NT2/D1 (cell line): Measurements from ENCODE around the gene CRIP3.

Experiments used
- DNase-seq: peaks from one replicate; pipeline ENCODE4 v3.0.0-alpha.2; 2011; ENCODE audit warnings: low read depth, low spot score
- H3K27me3 ChIP-seq: 2 replicates; pipeline ENCODE4 v1.6.0; 2011; ENCODE audit warnings: mild to moderate bottlenecking; ENCODE audit not compliant: insufficient read length, insufficient read depth
- H3K36me3 ChIP-seq: 2 replicates; pipeline ENCODE4 v1.6.1; 2011; ENCODE audit warnings: mild to moderate bottlenecking, low read length, mixed read lengths; ENCODE audit not compliant: insufficient read depth, insufficient read length
- H3K4me1 ChIP-seq: 2 replicates; pipeline ENCODE4 v1.5.1; 2011; ENCODE audit not compliant: insufficient read depth, insufficient read length
- H3K4me3 ChIP-seq: 2 replicates; pipeline ENCODE4 v1.5.1; 2011; ENCODE audit warnings: low read depth; ENCODE audit not compliant: insufficient read length
- H3K9ac ChIP-seq: 2 replicates; pipeline ENCODE4 v1.6.0; 2011; ENCODE audit warnings: low read depth; ENCODE audit not compliant: insufficient read length
- H3K9me3 ChIP-seq: 2 replicates; pipeline ENCODE4 v1.5.1; 2011; ENCODE audit warnings: mild to moderate bottlenecking, low read length; ENCODE audit not compliant: insufficient read depth
- SUZ12 ChIP-seq: IDR thresholded peaks from 2 replicates; pipeline ENCODE4 v1.6.1; 2011; ENCODE audit not compliant: insufficient read length, insufficient read depth; ENCODE audit errors: extremely low read depth
- YY1 ChIP-seq: IDR thresholded peaks from 2 replicates; pipeline ENCODE4 v1.6.1; 2011; ENCODE audit not compliant: insufficient read length, insufficient read depth
- ZNF274 ChIP-seq: IDR thresholded peaks from 2 replicates; pipeline ENCODE4 v1.6.1; 2011; ENCODE audit warnings: mild to moderate bottlenecking, low read depth, low read length

CRIP3 gene

GRCh38 chr6:43338243-43338642, 29.6 kb upstream of the CRIP3 start:
- H3K4me3 ChIP-seq = no peak overlapping the region
- H3K9me3 ChIP-seq = no peaks in the 10 kb centered on the region
- H3K36me3 ChIP-seq = peaks cover 53% of the 10 kb centered on the region
- DNase-seq = no peak
- H3K27me3 ChIP-seq = no peaks in the 10 kb centered on the region
- H3K4me1 ChIP-seq = no peaks in the 10 kb centered on the region
- TF ChIP-seq ZNF274 (no peak), YY1 (no peak), SUZ12 (no peak)
- no peak overlapping the region for H3K9ac ChIP-seq

GRCh38 chr6:43336382-43336781, 27.8 kb upstream of the CRIP3 start:
- TF ChIP-seq YY1 (no peak), SUZ12 (no peak), ZNF274 (no peak)
- Histone ChIP-seq H3K9ac (no peak overlapping the region), H3K4me3 (no peak overlapping the region), H3K27me3 (no peaks in the 10 kb centered on the region), H3K4me1 (no peaks in the 10 kb centered on the region), H3K9me3 (no peaks in the 10 kb centered on the region), H3K36me3 (peaks cover 37% of the 10 kb centered on the region)
- DNase-seq = no peak

- DNase-seq = no peak
- Histone ChIP-seq H3K27me3 (no peaks in the 10 kb centered on the region), H3K9ac (no peak overlapping the region), H3K36me3 (peaks cover 30% of the 10 kb centered on the region), H3K9me3 (no peaks in the 10 kb centered on the region), H3K4me3 (no peak overlapping the region), H3K4me1 (no peaks in the 10 kb centered on the region)
- TF ChIP-seq ZNF274 (no peak), YY1 (no peak), SUZ12 (no peak)
Measured at GRCh38 chr6:43335469-43335868, 26.8 kb upstream of the CRIP3 start.

GRCh38 chr6:43334466-43335095, 26.0 kb upstream of the CRIP3 start:
- Histone ChIP-seq H3K36me3 (peaks cover 21% of the 10 kb centered on the region), H3K27me3 (no peaks in the 10 kb centered on the region), H3K9ac (no peak overlapping the region), H3K9me3 (no peaks in the 10 kb centered on the region), H3K4me3 (no peak overlapping the region), H3K4me1 (no peaks in the 10 kb centered on the region)
- peak; percentile 39 for DNase-seq
- TF ChIP-seq ZNF274 = no peak
- no peak for TF ChIP-seq SUZ12
- TF ChIP-seq YY1 = no peak

GRCh38 chr6:43331891-43332290, 23.3 kb upstream of the CRIP3 start:
- DNase-seq = no peak
- peaks cover 5% of the 10 kb centered on the region for H3K36me3 ChIP-seq
- no peak overlapping the region for H3K9ac ChIP-seq
- TF ChIP-seq ZNF274 (no peak), SUZ12 (no peak), YY1 (no peak)
- H3K27me3 ChIP-seq = no peaks in the 10 kb centered on the region
- H3K4me3 ChIP-seq = no peak overlapping the region
- H3K9me3 ChIP-seq = no peaks in the 10 kb centered on the region
- H3K4me1 ChIP-seq = no peaks in the 10 kb centered on the region

- TF ChIP-seq SUZ12 (no peak), ZNF274 (no peak), YY1 (no peak)
- Histone ChIP-seq H3K9ac (no peak overlapping the region), H3K36me3 (peaks cover 4% of the 10 kb centered on the region), H3K9me3 (no peaks in the 10 kb centered on the region), H3K4me1 (no peaks in the 10 kb centered on the region), H3K4me3 (no peak overlapping the region), H3K27me3 (no peaks in the 10 kb centered on the region)
- DNase-seq = no peak
Measured at GRCh38 chr6:43331470-43331869, 22.8 kb upstream of the CRIP3 start.

GRCh38 chr6:43328528-43328927, 19.9 kb upstream of the CRIP3 start:
- Histone ChIP-seq H3K4me1 (no peaks in the 10 kb centered on the region), H3K27me3 (no peaks in the 10 kb centered on the region), H3K36me3 (no peaks in the 10 kb centered on the region), H3K9me3 (no peaks in the 10 kb centered on the region), H3K4me3 (no peak overlapping the region), H3K9ac (no peak overlapping the region)
- DNase-seq = no peak
- TF ChIP-seq SUZ12 (no peak), ZNF274 (no peak), YY1 (no peak)

- H3K9ac ChIP-seq = no peak overlapping the region
- no peaks in the 10 kb centered on the region for H3K36me3 ChIP-seq
- TF ChIP-seq YY1 (no peak), ZNF274 (no peak), SUZ12 (no peak)
- no peaks in the 10 kb centered on the region for H3K27me3 ChIP-seq
- no peak overlapping the region for H3K4me3 ChIP-seq
- DNase-seq = no peak
- no peaks in the 10 kb centered on the region for H3K4me1 ChIP-seq
- no peaks in the 10 kb centered on the region for H3K9me3 ChIP-seq
Measured at GRCh38 chr6:43325876-43326275, 17.2 kb upstream of the CRIP3 start.
